GM04503 (cell line): Measurements from ENCODE around the gene DIP2C.

Experiments
- DNase-seq: peaks from one replicate; pipeline ENCODE4 v3.0.0-alpha.2; 2012; ENCODE audit warnings: low read depth

DIP2C gene

DNA sequence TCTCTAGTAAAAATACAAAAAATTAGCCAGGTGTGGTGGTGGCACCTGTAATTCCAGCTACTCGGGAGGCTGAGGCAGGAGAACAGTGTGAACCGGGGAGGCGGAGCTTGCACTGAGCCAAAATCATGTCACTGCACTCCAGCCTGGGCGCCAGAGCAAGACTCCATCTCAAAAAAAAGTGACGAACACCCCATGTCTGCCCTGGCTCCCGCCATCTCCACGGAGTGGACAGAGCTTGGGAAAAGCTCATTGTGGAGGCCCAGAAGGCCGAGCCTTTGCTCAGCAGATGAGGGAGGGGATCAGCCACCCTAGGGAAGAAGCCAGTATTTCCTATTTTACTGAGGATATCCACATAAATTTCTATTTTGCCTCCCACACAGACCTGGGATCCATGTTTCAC, 136.8 kb downstream of the DIP2C start:
- DNase-seq: no peak

DNA sequence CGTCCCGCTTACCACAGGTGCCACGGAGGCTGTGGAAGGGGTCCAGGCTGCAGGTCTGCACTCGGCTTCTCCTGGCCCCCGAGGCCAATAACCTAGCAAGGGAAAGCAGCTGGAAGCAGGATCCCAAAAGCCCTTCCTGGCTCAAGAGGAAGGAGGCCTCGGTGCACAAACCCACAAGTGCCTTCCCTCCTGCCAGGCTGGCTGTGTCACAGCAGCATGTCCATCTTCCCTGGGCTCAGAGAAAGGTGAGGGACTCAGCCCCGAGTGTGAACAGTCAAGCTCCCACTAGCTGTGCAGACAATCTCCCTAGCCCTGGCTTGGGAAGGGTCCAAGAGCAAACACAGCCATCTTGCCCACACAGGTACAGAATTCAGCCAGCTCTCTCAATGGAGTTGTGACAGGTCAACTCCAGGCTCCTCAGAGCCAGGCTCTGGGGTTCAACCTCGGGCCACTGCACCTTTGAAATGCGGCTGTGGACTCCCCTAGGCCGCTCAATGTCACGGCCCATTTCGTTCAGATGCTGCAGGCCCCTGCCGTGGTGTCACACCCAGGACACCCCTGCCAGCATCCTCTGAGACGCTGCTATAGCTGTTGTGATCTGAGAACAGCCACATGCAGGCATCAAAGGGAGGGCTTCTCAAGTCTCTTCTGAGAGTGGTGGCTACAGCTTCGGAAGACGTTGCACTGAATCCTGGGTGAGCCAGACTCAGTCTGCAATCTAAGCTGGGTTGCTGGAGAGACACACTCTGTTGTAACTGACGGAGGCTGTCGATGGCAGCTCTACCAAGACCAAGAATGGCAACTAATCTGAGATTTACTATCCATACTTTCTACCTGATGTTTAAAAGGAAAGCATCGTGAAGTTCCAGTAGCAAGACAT, 137.9 kb downstream of the DIP2C start:
- DNase-seq: no peak

DNA sequence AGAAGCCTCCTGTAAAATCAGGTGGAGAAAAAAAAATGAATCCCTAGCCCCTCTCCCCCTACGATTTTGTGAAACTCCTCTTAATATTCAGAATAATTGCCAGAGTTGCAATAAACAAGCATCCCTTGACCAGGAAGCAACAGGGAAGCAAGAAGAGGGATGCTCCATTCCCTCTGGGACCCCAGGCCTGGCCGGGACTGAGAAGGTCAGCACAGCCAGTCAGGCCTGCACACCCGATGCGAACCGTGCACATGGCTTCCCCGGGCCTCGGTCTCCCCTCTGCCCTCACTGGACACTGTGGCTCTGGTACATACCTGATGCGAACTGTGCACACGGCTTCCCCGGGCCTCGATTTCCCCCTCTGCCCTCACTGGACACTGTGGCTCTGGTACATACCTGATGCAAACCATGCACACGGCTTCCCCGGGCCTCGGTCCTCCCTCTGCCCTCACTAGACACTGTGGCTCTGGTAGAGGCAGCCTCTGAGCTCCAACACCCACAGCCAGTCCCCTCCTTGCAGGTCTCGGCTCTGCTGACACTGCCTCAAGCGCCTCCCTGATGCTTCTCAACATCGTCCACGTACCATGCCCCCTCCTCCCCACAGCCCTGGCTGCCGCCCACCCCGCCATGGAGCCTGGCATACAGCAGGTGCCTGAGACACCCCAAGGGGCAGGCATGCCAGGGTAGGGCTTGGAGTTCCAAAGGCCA, 138.6 kb downstream of the DIP2C start:
- no peak for DNase-seq

DNA sequence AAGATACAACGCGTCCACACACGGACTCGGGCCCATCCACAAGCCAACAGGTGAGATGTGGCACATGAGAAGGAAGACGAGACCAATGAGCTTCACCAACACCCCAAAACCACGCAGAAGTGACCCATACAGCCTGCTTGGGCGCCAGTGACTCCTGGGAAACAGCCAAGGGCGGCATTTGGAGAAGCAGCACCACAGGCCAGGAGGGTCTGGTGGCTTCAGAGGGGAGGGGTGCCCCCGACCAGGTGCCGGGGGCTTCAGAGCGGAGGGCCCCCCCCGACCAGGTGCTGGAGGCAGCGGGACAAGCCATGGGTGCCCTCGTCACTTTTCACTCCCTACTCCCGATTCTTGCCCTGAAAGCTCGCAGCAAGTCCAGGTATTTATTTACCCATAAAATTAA, 140.1 kb downstream of the DIP2C start:
- DNase-seq: no peak

DNA sequence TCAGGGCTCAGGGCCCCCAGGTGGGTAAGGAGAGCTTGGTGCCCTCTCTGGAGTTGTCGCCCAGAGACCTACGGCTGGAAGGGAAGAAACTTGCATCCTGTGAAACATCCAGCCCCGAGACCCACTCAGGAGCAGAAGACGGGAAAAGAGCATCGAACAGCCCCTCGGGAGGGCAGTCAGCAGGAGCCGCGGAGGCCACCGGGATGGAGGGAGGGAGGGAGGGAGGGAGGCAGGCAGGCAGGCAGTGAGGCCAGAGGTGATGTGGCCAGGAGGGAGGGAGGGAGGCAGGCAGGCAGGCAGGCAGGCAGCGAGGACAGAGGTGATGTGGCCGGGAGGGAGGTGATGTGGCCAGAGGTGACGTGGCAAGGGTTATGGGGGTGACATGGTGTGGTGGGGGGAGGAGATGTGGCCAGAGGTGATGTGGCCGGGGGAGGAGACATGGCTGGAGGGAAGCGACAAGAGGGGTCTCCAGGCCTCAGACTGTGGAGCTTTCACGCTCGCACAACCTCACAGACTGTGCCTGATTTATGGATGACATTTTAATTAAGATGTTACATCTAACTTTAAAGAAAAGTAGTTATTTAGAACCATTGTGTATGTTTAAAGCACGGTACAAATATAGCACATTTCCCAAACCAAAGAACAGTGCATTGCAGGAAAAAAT, 141.1 kb downstream of the DIP2C start:
- DNase-seq: no peak

DNA sequence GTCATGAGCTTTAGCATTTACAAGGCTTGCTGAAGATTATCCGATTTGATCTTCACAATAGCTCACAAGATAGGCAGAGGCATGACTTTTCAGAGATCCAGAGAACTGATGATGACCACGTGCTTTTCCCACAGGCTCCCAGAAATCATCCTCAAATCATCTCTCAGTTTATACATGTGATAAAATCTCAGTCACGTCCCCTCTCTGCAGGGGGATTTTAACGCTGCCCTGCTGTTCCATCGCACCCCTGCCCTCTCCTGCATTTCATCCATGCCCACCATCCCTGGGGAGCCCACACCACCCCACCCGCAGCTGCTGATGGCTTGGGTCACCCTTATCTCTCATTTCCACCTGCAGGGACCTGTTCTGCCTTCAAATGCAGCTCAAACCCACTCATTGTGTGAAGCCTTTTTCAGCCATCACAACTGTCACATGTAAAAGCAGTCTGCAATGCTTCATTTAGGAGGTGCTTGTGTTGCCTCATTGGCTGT, 141.8 kb downstream of the DIP2C start:
- no peak for DNase-seq

DNA sequence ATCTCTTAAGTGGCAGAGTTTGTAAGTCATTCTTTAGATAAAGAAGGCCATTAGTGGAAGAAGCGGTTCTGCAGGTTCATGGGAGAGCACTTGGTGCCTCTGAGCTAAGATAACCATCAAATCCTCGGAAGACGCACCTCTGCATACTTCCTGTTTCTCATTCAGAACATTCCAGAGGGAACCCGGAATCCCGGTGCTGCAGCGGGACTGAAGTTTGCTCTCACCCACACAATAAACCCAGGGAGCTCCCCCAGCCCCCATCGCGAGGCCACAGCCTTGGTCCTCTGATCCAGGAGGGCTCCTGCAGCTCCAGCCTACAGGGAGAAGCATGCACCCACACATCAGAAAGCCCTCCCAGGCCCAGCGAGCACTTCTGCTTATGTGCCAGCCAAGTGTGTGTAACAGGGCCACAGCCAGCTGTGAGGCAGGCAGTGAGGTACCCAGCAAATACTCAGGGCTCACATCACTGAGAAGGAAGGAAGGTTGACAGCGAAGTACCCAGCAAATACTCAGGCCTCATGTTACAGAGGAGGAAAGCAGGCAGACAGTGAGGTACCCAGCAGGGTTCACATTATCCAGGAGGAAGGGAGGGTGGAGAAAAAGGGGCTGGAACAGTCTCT, 142.4 kb downstream of the DIP2C start:
- no peak for DNase-seq

DNA sequence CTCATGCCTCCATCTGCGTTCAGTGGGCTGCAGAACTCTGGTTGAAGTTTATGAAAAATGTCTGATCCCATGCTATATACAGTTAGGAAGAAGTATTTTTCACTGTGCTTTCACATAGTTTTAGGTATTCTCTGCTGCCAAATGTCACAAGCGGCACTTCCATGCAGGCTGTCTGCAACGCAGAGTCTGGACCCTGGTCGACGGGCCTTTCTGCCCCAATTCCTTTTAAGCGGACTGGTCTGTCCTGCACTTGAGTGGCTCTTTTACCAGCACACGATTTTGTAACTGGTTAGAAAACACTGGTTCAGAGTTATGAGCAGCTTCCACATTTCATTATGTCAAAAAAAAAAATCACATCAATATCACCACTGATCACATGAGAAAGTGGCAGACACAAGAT, 143.0 kb downstream of the DIP2C start:
- no peak for DNase-seq

DNA sequence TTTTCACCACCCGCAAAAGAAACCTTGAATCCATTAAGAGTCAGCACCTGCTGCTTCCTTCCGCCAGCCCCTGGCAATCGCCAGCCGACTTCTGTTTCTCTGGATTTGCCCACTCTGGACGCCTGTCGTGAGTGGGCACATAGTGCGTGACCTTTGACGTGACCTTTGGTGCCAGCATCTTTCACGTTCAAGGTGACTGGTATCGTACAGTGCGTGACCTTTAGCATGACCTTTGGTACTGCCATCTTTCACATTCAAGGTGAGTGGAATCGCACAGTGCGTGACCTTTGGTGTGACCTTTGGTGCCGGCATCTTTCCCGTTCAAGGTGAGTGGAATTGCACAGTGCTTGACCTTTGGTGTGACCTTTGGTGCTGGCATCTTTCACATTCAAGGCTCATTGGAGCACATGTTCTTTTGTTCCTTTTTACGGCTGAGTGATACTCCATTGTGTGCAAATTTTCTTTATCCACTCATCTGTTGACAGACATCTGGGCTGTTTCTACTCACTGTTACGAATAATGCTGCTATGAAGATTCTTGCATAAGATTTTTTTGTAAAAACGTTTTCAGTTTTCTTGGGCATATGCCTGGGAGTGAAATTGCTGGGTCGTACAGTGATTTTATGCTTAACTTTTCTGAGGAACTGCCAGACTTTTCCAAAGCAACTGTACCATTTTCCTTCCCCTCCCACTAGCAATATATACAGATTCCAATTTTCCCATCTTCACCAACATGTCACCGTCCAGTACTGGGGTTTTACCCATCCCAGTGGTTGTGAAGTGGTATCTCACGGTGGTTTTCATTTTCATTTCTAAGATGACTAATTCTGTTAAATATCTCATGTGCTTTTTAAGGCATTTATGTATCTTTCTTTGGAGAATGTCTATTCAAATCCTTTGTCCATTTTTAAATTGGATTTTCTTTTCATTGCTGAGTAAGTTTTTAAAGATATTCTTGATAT, 145.3 kb downstream of the DIP2C start:
- DNase-seq: no peak

DNA sequence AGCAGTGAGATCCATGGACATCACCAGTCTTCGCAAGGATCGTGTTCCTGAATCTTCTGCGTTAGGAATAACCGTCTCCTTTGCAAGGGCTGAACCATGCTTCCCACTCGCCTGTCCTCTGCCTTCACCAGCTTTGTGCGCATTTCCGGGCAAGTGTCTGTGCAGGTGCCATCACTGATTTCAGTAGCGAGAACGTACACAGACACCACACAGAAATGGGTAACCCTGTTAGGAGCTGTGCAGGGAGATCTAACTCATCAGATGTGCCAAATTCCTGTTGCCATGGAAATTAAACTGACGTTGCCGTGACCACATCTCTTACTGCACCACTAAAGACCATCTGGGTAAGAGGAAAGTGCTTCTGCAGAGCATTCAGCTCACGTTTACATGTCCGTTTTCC, 146.3 kb downstream of the DIP2C start:
- no peak for DNase-seq

DNA sequence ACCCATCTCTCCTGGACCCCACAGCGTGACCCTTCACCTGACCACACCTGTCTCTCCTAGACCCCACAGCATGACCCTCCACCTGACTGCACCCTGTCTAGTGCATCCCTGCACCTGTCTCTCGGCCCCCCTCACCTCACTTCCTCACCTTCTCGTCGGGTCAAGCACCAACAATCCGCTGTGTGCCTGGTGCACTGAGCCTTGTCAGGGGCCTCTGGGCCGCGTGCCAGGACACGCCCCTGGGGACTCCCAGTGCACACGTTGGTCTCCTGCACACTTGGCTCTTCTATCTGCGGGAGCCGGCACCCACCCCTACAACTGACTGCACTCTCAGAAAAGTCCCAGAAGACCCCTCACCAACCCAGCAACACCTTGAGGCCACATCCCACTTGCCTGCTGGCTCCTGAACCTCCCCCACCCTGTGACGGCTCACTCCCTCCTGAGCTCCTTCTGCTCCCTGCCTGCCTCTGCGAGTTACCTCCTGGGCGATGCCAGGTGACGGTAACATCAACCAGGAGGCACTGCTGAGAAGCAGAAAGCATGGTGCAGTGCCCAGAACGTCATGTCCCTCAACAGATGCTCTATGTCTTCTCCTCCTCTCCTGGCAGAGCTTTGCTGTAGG, 147.6 kb downstream of the DIP2C start:
- DNase-seq: no peak

DNA sequence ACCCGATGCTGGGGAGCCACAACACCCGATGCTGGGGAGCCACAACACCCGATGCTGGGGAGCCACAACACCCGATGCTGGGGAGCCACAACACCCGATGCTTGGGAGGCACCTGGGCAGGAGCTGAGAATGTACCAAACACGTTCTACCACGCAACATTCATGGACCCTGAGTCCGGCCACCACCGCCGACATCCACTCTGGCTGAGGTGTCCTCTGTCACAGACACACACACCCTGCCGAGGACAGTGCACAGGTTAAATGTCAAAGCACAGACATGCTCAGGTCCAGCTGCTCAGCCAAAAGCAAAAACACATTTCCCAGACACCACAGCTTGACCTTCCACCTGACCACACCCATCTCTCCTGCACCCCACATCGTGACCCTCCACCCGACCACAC, 148.4 kb downstream of the DIP2C start:
- no peak for DNase-seq

DNA sequence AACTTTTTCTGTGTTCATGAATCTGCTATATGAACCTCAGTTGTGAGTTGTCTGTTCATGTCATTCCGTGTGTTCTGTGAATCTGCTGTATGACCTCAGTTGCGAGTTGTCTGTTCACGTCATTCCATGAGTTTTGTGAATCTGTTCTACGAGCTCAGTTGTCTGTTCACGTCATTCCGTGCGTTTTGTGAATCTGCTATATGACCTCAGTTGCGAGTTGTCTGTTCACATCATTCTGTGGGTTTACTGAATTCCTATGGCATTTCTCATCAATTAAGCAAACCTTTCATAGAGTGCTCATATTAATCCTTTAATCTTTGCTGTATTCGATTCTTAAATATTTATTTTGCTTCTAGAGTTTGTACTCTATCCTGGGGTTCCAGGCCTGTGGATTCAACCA, 150.6 kb downstream of the DIP2C start:
- no peak for DNase-seq

DNA sequence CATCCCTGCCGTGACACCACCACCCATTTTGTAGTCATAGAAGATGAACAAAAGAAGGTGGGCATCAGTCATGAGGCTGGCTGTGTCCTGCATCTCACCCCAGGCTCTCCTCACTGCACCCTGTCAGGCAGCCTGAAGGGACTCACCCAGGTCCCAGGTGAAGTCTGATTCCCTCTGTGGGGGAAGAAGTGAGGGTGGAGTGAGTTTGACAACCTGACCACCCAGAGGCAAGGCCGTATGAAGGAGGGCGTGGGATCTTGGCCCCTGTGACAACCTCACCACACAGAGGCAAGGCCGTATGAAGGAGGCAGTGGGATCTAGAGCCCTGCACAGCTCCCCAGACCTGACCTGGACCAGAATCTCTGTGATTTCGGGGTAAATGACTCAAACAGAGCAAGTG, 152.5 kb downstream of the DIP2C start:
- no peak for DNase-seq

DNA sequence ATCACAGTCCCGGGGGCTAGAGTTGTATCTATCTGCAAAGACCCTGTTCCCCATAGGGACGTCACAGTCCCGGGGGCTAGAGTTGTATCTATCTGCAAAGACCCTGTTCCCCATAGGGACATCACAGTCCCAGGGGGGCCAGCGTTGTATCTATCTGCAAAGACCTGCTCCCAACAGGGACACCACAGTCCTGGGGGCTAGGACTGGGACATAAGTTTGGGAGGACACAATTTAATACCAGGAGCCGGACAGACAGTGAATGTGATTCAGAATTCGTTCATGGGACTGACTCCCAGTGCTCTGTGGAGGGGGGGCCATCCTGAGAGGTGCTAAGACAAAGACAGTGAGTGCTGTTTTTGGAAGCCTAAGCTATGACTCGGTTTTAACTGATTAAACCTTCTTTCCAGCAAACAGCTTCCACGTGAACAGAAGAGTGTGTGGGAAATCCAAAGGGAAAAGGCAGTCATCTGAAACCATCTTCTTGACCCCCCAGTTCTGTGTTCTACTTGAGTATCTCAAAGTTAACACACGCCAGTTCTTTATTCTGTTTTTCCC, 153.0 kb downstream of the DIP2C start:
- DNase-seq: no peak

DNA sequence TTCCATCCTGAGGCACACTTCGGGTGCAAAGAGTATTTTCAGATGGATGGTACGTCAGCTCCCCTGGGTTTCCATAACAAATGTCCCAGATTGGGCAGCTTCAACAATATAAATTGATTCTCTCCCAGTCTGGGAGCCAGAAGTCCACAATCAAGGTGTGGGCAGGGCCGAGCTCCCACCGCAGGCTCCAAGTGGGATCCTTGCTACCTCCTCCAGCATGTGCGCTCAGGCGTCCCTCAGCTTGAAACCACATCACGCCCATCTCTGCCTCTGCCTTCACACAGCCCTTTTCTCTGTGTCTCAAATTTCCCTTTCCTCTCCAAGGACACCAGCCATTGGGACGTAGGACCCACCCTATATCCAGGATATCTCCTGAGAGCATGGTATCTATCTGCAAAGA, 153.5 kb downstream of the DIP2C start:
- DNase-seq: no peak

DNA sequence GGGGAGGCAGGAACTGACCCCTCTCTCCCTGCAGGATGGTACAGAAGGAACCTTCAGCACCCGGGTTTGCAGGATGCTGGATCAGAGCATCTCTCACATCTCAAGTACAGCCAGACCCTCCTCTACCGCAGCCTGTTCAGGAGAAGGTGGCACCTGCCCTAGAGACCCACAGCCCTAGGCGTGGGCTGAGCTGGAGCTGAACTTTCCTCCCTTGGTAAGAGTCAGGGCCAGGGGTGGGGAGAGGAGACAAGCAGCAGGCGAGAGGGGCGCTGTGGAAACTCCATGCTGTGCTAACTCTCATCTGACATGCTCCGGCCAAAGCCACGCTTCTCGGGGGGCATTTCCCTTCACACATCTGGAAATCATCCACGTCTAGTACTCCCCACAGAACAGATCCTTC, 154.4 kb downstream of the DIP2C start:
- DNase-seq: no peak

DNA sequence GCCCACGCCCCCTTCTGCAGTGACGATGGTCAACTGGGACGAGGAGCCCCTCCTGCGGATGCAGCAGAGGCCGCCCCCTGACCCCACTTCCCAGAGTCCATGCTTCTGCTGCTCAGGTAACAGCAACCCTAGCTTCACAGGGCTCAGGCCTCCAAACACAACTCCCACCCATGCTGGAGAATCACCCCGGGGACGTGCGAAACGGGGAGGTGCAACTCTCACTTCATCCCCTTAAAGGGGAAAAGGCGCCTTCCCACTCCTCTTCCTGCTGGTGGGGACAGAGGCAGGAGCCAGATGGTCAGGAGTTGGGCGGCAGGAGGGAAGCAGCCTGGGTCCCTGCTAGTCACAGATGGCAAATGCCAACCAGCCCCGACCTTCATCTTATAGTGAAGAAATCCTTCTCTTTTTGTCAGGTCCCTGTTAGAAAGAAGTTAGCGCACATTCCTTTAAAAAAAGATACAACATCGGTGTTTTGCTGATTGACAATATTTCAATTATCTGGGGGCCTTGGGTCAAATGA, 155.4 kb downstream of the DIP2C start:
- no peak for DNase-seq

DNA sequence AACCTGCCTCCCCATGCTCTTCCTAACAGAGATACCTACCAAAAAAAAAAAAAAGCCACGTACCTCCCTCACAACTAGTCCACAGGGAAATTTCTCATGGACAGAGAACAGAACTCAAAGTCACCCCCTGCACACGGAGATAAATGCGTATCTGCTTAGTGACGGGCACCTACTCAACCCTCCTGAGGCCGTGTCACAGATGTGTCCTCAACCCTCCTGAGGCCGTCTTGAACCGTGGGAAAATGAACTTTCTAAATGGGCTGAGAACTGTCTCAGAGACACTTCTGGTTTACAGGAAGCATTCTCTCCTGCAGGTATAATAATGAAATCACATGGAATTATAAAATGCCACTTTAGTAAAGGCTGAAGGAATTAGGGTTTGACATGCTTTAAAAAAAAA, 155.9 kb downstream of the DIP2C start:
- no peak for DNase-seq

DNA sequence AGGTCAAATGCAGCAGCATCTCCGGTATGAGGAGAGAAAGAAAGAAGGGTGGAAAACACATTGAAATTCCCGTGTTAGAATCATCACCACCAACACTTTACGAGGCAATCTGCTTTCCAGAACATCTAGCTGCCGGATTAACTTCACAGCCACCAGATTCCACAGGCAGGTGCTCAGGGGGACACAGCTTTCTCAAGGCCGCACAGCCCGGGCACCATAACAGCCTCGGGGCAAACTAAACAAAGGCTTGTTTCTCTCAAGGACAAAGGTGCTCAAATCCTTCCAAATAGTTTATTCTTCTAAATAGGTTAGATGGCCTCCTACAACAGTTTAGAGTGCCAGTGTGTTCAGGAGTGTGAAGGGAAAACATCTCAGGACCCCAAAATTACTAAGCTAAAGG, 156.3 kb downstream of the DIP2C start:
- DNase-seq: no peak
